ENCODE data around the gene SLC47A1. TPM values are rescaled to one million over a fixed set of nuclear protein-coding genes. Genes with fewer than 3 reads are reported as not detected.
"Not testable (repeated sequence)": the region's sequence is repeated elsewhere in the genome, so short reads cannot be mapped to it uniquely, and the experiment has no call there.

The SLC47A1 gene
- total RNA-seq, 2 donors from 2014 or later = 0.19 to 0.58 TPM

DNA sequence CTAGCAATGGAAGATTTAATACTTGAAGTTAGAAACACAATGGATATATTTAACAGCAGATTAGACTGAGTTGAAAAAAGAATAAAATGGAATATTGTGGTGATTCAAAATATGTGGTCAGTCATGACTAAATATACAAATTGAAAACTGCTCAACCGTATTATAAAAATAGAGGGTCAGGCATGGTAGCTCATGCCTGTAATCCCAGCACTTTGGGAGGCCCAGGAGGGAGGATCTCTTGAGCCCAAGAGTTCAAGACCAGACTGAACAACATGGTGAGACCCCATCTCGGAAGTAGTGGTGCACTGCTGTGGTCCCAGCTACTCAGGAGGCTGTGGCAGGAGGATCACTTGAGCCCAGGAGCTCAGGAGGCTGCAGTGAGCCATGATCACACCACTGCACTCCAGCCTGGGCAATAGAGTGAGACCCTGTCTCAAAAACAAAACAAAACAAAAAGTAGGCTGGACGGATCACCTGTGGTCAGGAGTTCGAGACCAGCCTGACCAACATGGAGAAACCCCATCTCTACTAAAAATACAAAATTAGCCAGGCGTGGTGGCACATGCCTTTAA lies 24.3 kb upstream of the SLC47A1 start:
- Mint-ChIP-seq H3K4me1 (peaks cover 11% of the 10 kb centered on the region), H3K36me3 (ENCODE audit: low read depth) (peaks cover 12% of the 10 kb centered on the region)
- H3K27me3 Mint-ChIP-seq; H3K4me3 Mint-ChIP-seq; H3K9me3 Mint-ChIP-seq; ATAC-seq (replicated peaks); H3K27ac Mint-ChIP-seq: not testable (repeated sequence)

DNA sequence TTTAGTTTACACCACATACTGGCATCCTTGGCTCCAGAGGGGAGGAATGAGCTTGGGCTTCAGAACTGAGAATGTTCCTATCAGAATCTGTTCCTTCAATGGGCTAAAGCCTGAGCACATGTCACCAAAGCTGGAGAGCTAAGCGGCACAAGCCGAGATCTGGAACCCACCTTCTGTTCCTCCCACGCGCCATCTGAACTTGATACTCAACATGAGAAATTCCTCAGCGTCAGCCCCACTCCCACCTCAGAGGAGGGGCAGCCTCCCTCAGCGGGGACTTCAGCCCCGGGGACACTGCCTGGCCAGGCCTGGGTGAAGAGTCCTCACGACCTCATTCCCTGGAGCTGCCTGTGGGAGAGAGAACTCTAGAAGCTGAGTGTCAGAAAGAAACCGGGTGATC lies 22.8 kb upstream of the SLC47A1 start:
- no peak for ATAC-seq (replicated peaks)
- Mint-ChIP-seq H3K4me3 (no peak overlapping the region), H3K27ac (no peak overlapping the region), H3K27me3 (no peaks in the 10 kb centered on the region), H3K4me1 (peaks cover 11% of the 10 kb centered on the region), H3K36me3 (ENCODE audit: low read depth) (peaks cover 12% of the 10 kb centered on the region), H3K9me3 (no peaks in the 10 kb centered on the region)

DNA sequence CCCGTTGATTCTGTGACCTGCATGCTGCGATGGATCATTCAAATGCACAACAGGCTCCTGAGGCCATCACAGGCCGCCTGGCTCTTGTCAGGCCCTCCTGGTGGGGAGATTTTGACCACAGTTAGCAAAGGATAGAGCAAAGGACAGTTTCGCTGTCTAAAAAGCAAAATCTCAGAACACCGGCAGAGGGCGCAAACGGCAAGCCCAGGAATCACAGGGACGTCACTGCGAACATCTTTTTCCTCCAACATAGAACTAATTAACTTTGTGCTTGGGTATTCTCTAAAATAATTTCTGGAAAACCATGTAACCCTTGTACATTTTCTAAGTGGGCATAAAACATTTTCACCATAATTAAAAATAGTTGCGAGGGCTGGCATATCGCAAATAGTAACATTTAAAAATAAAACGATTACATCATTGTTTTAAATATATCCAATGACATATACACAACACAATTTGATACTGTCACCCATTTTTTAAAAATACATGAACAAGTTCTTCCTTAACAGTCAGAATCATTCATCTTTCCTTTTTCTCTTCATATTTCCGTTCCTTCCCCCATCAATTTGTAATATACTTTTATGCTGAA lies 19.7 kb upstream of the SLC47A1 start:
- Mint-ChIP-seq H3K27ac (no peak overlapping the region), H3K4me3 (no peak overlapping the region), H3K27me3 (no peaks in the 10 kb centered on the region), H3K36me3 (ENCODE audit: low read depth) (no peaks in the 10 kb centered on the region), H3K4me1 (no peaks in the 10 kb centered on the region), H3K9me3 (no peaks in the 10 kb centered on the region)
- peak; percentile 67 for ATAC-seq (replicated peaks)

DNA sequence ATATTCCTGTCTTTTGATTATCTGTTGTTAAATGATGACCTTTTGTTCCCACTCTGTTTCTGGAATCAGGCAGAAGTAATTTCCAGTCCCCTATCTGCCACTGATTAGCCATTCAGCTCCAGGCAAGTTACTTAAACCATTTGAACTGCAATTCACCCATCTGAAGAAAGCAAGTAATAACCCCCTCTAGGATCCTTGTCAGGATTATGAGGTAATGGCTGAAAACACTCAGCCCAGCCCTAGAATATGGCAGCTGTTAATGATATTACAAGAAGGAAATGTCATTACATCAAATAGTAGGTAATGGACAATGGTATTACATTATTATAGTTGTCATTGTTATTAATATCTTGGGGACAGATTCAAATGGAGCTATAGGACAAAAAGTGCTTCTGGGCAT lies 16.0 kb upstream of the SLC47A1 start:
- H3K4me3 Mint-ChIP-seq = no peak overlapping the region
- no peaks in the 10 kb centered on the region for H3K27me3 Mint-ChIP-seq
- H3K27ac Mint-ChIP-seq = no peak overlapping the region
- no peaks in the 10 kb centered on the region for H3K9me3 Mint-ChIP-seq
- H3K36me3 Mint-ChIP-seq (ENCODE audit: low read depth) = no peaks in the 10 kb centered on the region
- ATAC-seq (replicated peaks) = no peak
- no peaks in the 10 kb centered on the region for H3K4me1 Mint-ChIP-seq

DNA sequence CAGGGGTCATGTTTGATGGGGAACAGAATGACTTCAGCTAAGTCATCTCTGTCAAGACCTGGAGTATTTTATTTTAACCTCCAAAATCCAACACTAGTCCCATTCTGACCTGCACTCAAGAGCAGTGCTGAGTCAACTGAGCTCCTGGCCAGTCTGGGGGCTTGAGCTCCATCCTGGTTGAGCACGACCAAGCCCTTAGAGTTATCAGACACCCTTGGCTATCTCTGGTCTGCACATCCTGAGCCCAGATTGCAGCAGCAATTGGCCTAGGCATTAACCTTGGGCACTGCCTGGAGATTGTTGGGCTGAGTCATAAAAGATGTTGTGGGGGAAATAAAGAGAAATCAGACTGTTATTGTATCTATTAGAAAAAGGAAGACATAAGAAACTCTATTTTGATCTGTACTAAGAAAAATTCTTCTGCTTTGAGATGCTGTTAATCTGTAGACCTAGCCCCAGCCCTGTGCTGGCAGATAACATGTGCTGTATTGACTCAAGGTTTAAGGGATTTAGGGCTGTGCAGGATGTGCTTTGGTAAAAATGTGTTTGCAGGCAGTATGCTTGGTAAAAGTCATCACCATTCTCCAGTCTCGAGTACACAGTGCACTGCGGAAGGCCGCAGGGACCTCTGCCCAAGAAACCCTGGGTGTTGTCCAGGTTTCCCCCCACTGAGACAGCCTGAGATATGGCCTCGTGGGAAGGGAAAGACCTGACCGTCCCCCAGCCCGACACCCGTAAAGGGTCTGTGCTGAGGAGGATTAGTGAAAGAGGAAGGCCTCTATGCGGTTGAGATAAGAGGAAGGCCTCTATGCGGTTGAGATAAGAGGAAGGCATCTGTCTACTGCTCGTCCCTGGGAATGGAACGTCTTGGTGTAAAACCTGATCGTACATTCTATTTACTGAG lies 14.0 kb upstream of the SLC47A1 start:
- not testable (repeated sequence) for H3K4me3 Mint-ChIP-seq; H3K27me3 Mint-ChIP-seq; ATAC-seq (replicated peaks); H3K9me3 Mint-ChIP-seq; H3K4me1 Mint-ChIP-seq; H3K36me3 Mint-ChIP-seq (ENCODE audit: low read depth); H3K27ac Mint-ChIP-seq

DNA sequence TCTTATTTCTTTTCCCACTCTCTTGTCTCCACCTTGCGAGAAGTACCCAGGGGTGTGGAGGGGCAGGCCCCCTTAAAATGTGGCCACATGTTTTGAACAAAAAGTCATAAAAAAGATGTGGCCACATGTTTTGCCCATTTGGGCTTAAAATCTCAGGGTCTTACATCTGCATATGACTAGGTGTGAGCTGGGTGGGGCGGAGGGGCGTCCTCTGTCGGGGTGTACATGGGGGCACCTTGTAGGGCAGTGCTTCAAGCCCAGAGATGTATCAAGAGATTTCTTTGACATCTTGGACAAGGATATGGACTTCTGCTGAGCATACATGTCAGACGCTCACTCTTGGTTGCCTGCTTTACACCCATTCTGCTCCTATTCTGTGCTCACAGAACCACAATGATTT lies 13.0 kb upstream of the SLC47A1 start:
- Mint-ChIP-seq H3K27me3 (no peaks in the 10 kb centered on the region), H3K4me3 (no peak overlapping the region), H3K27ac (no peak overlapping the region), H3K36me3 (ENCODE audit: low read depth) (no peaks in the 10 kb centered on the region), H3K4me1 (no peaks in the 10 kb centered on the region), H3K9me3 (no peaks in the 10 kb centered on the region)
- no peak for ATAC-seq (replicated peaks)

DNA sequence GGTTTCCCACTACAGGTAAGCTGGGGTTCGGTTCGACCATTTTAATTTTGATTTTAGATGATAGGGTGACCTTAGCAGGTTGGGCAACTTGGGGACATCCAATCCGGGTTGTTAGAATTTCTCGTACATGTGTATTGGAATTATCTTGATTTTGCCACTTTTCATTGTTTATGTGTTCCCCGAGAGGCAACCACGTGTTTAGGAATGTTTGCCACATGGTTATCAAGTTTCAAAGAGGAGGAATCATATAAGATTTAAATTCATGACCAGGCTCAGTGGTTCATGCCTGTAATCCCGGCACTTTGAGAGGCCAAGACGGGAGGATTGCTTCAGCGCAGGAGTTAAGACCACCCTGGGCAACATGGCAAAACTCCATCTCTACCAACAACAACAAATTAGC lies 10.0 kb upstream of the SLC47A1 start:
- Mint-ChIP-seq H3K9me3 (no peaks in the 10 kb centered on the region), H3K27me3 (peaks cover 8% of the 10 kb centered on the region), H3K36me3 (ENCODE audit: low read depth) (no peaks in the 10 kb centered on the region), H3K4me3 (no peak overlapping the region), H3K27ac (no peak overlapping the region), H3K4me1 (no peaks in the 10 kb centered on the region)
- no peak for ATAC-seq (replicated peaks)

DNA sequence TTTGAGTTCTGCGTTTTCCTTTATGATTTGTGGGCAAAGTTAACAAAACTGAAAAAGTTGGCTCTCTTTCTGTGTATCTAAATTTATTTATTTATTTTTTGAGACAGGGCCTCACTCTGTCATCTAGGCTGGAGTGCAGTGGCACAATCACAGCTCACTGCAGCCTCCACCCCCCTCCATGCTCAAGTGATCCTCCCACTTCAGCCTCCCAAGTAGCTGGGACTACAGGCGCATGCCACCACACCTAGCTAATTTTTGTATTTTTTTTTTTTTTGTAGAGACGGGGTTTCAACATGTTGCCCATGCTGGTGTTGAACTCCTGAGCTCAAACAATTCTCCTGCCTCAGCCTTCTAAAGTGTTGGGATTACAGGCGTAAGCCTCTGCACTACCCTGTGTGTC lies 6.7 kb upstream of the SLC47A1 start:
- not testable (repeated sequence) for H3K4me3 Mint-ChIP-seq; ATAC-seq (replicated peaks); H3K4me1 Mint-ChIP-seq; H3K36me3 Mint-ChIP-seq (ENCODE audit: low read depth); H3K27ac Mint-ChIP-seq; H3K9me3 Mint-ChIP-seq
- H3K27me3 Mint-ChIP-seq = peaks cover 21% of the 10 kb centered on the region

DNA sequence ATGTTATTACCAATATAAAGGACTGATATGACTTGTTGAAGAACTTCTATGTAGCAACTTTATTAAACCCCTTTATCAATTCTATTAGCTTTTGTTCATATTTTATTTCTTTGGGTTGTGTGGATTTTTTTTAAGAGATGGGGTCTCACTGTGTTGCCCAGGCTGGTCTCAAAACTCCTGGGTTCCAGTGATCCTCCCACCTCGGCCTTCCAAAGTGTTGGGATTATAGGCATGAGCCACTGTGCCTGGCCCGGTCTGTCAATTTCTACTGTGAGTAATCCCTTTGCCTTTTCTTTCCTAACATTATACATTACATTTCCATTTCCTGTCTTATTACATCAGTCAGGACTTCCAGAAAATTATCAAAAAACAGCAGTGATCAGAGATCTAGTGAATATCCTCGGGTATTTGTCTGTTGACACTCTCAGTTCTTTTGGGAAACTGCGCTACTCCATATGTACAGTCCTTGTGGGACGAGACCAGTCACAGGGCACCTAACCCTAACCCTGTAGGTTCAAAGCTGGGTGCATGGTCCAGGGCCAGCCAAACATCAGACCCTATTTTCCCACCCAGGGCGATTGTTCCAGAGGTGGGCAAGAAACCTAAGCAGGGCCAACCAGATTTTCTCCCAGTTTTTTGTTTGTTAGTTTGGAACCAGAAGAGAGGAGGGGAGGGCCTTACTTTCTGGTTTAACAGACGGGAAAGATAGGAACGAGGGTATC lies 1.7 kb upstream of the SLC47A1 start:
- Mint-ChIP-seq H3K4me1 (no peaks in the 10 kb centered on the region), H3K4me3 (no peak overlapping the region), H3K36me3 (ENCODE audit: low read depth) (no peaks in the 10 kb centered on the region), H3K9me3 (no peaks in the 10 kb centered on the region), H3K27me3 (peaks cover 41% of the 10 kb centered on the region), H3K27ac (no peak overlapping the region)
- ATAC-seq (replicated peaks) = no peak

DNA sequence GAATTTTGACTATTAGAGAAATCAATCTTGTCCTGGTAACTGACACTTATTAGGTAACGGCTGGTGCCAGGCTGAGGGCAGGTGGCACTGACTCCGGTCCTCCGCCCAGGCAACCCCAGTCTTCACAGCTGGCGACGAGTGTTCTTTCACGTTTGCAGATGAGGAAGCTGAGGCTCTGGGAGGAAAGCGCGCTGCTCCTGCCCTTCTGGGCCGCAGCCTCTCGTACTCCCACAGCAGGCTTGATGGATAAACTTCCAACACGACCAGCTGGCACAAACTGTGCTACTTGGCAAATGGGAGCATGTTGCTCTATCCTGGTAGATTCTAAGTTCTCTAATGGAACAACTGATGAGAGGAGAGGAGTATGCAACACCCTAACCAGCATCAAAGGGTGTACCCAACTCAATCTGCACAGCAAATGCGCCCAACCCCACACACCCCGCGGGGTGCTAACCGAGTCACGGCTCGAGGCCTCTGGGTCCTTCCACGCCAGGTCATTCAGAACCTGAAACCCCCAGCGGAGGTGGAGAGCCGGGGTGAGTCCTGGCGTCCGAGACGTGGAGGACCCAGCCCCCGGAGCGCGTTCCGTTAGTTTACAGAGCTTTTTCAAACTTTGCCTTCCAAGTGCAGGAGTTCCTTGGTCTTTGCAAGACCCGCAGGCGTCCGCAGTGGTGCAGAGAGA lies 477 bp upstream of the SLC47A1 start:
- no peak for ATAC-seq (replicated peaks)
- no peaks in the 10 kb centered on the region for H3K4me1 Mint-ChIP-seq
- no peaks in the 10 kb centered on the region for H3K36me3 Mint-ChIP-seq (ENCODE audit: low read depth)
- peaks cover 45% of the 10 kb centered on the region for H3K27me3 Mint-ChIP-seq
- no peaks in the 10 kb centered on the region for H3K9me3 Mint-ChIP-seq
- H3K4me3 Mint-ChIP-seq = peak overlapping the region; percentile 48
- no peak overlapping the region for H3K27ac Mint-ChIP-seq

DNA sequence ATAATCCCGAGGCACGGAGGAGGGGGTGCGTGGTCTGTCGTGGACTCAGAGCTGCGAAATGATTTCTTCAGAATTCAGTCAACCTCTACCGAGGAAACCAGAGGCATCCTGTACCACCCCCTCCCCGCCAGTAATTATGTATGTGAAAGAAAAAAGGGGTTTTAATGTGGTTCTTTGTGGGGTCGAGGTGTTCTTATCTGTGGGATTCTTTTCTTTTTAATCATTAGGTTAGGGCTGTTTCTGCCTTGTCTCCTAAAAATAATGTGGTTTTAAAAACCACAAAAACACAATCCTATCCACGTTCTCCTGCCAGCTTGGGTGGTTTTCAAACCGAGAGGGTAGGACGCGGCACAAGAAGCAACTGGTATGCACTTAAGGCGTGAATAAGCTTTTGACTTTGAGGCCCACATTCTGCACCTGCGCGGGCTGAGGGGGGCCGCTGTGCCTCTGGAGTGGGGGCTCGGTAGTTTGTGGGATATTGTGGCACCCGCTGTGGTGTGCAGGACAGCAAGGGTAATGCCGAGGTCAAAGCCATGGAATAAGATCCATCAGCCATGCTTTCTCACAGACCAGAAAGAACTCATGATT lies 1.0 kb downstream of the SLC47A1 start:
- H3K27ac Mint-ChIP-seq = no peak overlapping the region
- no peaks in the 10 kb centered on the region for H3K36me3 Mint-ChIP-seq (ENCODE audit: low read depth)
- peak; percentile 64 for ATAC-seq (replicated peaks)
- no peaks in the 10 kb centered on the region for H3K4me1 Mint-ChIP-seq
- peak overlapping the region; percentile 59 for H3K4me3 Mint-ChIP-seq
- H3K9me3 Mint-ChIP-seq = no peaks in the 10 kb centered on the region
- H3K27me3 Mint-ChIP-seq = peaks cover 39% of the 10 kb centered on the region

DNA sequence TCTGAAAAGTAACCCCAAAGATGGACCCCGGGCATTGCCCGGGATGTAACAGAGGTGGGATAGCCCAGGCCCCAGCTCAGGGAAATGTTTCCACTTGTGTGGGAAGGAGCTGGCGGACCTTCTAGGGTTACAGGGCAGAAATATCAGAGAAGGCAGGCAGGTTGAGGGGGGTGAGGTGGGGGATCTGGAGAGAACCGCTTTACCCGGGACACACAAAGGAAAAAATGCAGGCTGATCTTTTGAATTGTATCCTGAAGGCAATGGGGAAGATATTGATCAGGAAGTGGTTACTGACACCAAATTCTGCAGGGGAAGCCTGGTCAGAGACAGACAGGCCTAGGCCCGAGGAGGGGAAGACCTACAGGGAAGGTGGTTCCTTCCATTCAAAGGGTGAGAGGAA lies 3.5 kb downstream of the SLC47A1 start:
- ATAC-seq (replicated peaks) = no peak
- Mint-ChIP-seq H3K27me3 (peaks cover 30% of the 10 kb centered on the region), H3K9me3 (no peaks in the 10 kb centered on the region), H3K36me3 (ENCODE audit: low read depth) (no peaks in the 10 kb centered on the region), H3K4me1 (no peaks in the 10 kb centered on the region), H3K27ac (no peak overlapping the region), H3K4me3 (no peak overlapping the region)

DNA sequence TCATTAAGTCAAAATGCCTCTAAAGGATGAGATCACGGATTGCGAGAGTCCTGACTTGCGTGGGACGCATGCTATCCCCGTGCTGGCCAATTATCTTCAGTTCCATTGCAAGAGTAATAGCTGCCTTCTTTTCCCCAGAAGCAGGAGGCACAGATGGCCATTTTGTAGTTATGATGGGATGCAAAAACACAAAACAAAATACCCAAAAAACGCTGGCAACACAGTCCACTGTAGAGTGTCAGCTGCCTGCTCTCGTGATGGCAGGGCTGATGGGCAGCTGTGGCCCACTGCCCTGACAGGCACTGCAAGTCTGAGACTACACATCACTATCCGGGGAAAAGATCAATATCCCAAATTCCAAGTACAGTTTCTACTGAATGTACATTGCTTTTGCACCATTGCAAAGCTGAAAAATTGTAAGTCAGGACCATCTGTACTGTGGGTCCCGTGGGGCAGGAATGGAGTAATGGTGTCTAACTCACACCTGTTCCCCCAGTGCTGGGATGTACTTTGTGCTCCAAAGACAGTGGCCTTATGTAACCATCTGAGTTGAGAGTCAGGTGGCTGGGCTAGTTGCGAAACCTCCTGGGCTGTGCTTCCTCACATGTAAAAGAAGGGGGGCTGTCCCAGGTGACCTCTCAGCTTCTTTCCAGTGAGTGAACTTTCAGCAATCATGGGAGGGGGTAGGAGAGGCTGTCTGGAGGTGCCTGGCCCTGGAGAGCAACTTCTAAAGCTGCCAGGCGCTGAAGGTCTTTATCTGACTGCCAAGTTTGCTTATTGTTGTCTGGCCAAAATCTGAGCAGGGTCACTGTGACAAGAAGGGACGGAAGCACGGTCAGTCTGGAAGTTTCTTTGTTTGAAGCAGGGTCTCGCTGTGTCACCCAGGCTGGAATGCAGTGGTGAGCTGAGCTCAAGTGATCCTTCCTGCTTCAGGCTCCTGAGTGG lies 4.7 kb downstream of the SLC47A1 start:
- Mint-ChIP-seq H3K27me3 (peaks cover 19% of the 10 kb centered on the region), H3K4me1 (no peaks in the 10 kb centered on the region), H3K4me3 (no peak overlapping the region), H3K9me3 (no peaks in the 10 kb centered on the region), H3K36me3 (ENCODE audit: low read depth) (no peaks in the 10 kb centered on the region), H3K27ac (no peak overlapping the region)
- ATAC-seq (replicated peaks) = no peak
